HG02571 (cell line): ENCODE results near the gene PPIL6.
A peak's percentile ranks its signal among the peaks of the same experiment; 100 is the strongest.

ENCODE experiments used
- ATAC-seq: cut with Tn5 transposase; IDR thresholded peaks from one replicate; pipeline ENCODE4 v1.9.1; 2021; ENCODE audit warnings: mild to moderate bottlenecking, moderate library complexity; ENCODE audit not compliant: unreplicated experiment

Gene PPIL6

DNA sequence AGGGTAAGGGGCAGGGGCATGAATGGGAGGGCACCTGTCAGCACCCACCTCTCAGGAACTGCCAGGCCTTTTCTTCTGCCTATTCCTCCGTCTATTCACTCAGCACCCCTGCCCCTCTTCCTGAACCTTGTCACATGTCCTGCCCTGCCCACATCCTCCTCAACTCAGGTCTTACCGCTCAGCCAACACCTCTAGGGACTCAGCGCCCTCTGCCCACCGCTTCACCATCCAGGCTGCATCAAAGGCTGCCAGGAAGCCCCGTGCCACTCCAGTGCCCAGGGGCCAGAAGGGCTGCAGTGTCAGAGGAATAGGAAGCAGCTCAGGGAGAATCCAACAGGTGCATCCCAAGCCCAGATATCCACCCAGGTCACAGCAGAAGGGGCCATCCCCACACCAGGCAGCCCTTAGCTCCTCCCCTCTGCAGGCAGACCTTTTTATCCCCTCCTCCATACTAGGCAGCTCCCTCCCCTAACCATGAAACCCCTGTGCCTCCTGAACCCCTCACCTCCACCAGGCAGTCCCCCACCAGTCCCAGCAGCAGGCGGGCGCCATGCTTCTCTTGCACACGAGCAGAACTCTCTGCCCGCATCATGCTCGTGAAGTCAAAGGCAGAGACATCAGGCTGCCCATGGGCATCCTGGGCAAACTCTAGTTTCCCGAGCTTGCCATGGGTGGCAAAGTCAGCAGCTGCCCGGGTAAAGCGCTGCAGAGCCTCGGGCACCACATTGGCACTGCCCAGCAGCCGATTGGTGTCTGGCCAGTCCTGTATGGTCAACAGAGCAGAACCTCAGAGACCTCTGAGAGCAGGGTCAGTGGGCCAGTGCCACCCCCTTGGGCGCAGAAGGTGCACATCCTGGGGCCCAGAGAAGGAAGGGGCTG lies 9.6 kb upstream of the PPIL6 start:
- no peak for ATAC-seq

- ATAC-seq, result no peak
Observed at GRCh38 chr6:109449064-109449794, 8.8 kb upstream of the PPIL6 start.

DNA sequence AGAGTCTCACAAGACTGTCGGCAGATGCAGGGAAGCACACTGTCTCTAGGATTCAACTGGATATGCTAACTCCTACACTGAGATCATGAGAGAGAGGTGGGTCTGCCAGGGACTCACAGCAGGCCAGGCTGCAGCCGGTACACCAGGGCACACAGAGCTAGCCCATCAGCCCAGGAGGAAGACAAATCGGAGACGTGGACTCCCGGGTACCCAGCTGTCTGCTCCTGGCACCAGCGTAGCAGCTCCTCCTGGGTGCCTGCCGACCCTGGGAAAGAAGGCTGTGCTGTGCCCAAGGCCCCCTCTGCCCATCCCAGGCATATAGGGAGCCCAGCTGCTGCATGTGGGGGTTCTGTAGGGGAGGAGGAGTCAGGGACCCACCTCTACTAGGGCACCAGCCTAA lies 8.2 kb upstream of the PPIL6 start:
- ATAC-seq, result no peak

DNA sequence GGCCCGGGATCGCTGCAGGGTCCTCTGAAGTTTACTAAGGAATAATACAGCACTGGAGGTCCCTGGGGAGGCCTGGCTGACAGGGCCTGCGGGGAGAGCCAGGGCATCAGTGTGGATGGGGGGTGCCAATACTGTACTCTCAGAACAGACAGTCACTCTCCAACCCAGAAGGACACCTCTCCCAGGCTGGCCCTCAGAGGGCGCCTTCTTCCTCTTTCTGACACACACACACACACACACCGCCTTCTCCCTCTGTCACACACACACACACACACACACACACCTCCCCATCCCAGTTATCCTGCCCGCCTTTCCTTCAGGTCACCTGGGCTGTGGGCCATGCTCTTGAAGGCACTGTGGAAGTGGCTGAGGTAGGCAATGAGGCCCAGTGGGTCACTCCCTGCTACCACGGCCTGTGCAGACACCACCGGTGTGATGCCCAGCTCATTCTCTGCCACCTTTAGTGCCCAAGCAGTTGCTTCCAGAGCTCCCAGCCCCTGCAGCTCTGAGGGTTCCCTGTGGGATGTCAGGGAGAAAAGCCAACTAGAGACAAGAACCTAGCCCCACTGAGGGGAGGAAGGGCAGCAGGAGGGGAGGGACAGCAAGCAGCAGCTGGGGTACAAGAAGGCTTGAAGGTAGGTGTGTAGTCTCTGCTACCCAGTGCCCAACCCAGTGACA lies 7.6 kb upstream of the PPIL6 start:
- ATAC-seq, result no peak

DNA sequence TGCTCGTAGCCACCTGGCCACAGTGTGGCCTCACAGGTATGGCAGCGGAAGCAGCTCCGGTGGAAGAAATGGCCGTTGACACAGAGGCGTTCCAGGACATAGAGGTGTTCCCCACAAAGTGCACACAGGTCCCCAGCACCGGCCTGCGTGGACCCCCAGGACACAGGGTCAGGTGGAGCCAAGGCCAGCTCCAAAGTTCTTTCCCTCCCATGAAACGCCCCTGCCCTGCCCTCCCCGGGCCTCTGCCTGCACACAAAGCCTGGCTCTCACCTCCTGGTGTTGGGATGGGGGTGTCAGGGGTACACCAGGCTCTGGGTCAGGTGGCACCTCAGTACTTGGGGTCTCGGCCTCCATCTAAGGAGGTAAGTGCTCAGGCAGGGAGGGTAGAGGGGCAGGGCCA lies 6.7 kb upstream of the PPIL6 start:
- ATAC-seq, result no peak

DNA sequence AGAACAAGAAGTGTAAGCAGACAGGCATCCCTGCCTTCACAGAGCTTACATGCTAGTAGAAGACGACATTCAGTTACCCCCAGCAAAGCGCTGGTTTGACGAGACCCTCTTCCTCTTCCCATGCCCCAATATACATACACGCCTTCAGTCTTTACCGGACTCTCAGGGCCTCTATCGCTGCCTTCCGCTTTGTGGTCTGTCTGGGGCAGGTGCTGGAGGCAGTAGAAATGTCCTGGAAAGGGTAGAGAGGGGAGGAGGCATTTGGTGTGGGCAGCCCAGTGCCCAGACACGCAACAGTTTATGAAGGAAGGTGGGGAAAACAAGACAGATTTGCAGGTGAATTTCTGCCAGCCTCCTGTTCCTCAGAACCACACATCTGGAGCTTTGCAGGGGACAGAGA lies 6.1 kb upstream of the PPIL6 start:
- no peak for ATAC-seq

- ATAC-seq, result no peak
Observed at GRCh38 chr6:109446072-109446471, 5.6 kb upstream of the PPIL6 start.

- no peak for ATAC-seq
Observed at GRCh38 chr6:109445382-109445781, 5.0 kb upstream of the PPIL6 start.

DNA sequence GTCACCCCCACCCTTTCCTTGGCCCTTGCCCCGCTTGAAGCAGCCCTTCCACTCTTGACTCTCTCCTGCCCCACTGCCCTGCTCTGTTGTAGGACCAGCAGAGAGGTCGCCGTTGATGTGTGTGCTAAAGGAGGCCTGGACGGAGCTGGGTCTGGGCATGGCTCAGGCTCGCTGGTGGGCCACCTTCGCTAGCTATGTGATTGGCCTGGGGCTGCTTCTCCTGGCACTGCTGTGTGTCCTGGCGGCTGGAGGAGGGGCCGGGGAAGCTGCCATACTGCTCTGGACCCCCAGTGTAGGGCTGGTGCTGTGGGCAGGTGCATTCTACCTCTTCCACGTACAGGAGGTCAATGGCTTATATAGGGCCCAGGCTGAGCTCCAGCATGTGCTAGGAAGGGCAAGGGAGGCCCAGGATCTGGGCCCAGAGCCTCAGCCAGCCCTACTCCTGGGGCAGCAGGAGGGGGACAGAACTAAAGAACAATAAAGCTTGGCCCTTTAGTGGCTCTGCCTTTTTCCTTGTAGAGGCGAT lies 3.1 kb upstream of the PPIL6 start:
- no peak for ATAC-seq

DNA sequence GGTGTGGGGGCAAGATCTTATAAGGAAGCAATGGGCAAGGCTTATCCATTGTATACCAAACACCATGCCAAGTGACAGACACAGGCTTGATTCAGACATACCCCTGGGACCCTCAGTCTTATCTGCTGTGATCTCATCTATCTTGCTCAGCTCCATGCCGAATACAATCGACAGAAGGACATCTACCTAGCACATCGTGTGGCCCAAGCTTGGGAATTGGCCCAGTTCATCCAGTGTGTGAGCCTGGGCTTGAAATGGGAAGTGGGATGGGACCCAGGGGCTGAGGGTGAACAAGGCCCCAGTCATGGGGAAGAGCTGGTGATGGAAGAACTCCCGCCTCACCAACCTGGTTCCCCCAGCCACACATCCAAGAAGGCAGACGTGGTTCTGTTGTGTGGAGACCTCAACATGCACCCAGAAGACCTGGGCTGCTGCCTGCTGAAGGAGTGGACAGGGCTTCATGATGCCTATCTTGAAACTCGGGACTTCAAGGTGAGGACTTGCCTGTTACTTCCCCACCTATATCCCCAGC lies 2.0 kb upstream of the PPIL6 start:
- no peak for ATAC-seq

GRCh38 chr6:109441069-109441816 lies 815 bp upstream of the PPIL6 start:
- peak; percentile 26 for ATAC-seq

DNA sequence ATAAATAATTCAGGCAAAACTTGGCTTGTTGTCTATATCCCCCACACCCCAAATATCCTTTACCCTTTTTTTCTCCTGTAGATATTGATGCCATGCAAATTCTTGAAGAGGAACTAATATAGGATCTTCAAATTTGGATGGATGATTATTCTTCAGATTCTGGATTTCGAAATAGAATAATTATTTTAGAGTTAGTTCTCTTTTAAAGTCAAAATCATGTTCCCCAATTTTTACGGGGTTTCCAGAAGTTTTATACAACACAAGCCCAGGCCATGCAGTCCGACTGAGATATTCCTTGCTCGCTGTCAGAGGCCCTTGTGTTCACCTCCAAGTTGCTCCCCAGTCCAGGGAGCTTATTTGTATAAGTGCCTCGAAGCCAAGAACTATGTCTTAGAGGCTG lies 4.4 kb downstream of the PPIL6 start:
- no peak for ATAC-seq

- ATAC-seq, result no peak
Observed at GRCh38 chr6:109434456-109434855, 6.0 kb downstream of the PPIL6 start.

DNA sequence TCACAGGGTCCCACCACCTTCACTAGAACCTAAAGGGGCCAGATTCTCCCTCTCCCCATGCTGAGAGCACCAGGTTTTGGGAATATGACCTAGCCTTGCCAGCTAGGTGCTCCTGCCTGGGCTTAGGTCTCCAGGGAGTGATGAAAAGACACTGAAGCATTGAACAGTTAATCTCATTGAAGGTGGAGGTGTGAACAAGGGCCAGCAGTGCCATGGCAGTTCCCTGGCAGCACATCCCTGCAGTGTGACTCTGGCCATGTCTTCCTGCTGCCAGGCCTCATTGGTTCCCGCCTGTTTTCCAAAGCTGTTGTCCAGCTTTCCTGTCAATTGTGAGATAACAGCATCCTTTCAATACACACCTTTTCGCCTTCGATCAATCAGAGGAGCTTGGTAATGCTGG lies 10.9 kb downstream of the PPIL6 start:
- ATAC-seq, result no peak

GRCh38 chr6:109428889-109429477 lies 11.4 kb downstream of the PPIL6 start:
- no peak for ATAC-seq

GRCh38 chr6:109424946-109425345 lies 15.5 kb downstream of the PPIL6 start:
- no peak for ATAC-seq

DNA sequence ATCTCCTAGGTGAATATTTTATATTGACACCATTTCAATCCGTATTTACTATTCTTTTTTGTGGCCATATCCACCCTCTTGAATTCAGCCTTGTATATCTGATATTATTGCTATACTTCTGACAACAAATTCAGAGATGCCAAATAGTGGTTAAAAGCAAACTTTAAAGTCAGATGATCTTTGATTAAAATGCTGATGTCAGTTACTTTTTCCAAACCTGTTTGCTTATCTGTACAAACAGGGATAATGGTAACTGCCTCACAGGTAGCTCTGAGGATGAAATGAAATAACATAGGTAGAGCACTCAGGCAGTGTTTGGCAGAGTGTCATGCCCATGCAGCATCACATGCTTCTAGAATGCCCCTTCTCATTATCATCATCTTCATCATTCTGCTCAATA lies 19.2 kb downstream of the PPIL6 start:
- ATAC-seq, result no peak

DNA sequence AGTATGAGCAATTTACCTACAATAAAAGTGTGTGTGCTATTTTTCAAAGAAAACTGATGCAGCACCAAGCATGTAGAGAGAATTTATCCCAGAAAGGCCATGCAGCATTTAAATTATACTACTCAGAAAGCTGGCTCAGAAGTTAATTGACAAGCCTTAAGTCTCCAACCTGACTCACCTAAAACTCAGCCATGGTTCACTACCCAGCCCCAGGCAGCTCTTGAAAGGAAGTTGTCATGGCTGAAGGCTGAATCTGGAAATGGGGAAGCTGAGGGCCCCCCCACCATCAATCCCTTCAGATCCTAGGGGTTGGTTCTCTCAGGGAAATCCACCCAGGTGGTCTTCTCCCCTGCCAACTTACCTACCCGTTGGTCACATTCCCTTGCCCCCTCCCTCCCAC lies 19.7 kb downstream of the PPIL6 start:
- ATAC-seq, result no peak

DNA sequence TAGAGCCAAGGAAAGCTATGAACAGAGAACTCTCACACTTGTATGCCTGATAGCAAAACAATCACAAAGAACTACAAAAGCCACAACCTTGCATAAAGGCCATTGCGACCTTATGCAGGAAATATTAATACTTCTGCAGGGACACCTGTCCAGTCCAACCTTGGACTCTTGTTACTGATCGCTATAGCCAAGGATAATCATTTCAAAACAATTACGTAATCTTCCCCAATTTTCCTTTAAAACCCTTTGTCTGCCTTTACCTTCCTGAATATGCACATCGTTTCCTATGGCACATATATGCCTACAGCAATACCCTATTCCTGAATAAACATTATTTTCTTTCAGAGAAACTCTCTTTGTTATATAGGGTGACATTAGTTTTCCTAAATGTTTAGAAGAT lies 22.8 kb downstream of the PPIL6 start:
- no peak for ATAC-seq

- ATAC-seq, result no peak
Observed at GRCh38 chr6:109411034-109411433, 29.4 kb downstream of the PPIL6 start.
